GM12875 (cell line): Measurements from ENCODE around the gene MROH9.

ENCODE experiments used
- H3K4me3 ChIP-seq: one replicate; pipeline ENCODE4 v1.5.1; 2011; ENCODE audit warnings: low read depth, low read length, control low read depth
- CTCF ChIP-seq: IDR thresholded peaks from 2 replicates; pipeline ENCODE4 v1.5.1; 2011; ENCODE audit warnings: low read depth, mild to moderate bottlenecking, control low read depth, inconsistent platforms, low read length, moderate library complexity, borderline replicate concordance; ENCODE audit not compliant: insufficient read depth

Gene MROH9

GRCh38 chr1:171103862-171104261 is 168.5 kb downstream of the MROH9 start:
- no peak for TF ChIP-seq CTCF
- H3K4me3 ChIP-seq = no peak overlapping the region

GRCh38 chr1:171107262-171107940 is 172.1 kb downstream of the MROH9 start:
- no peak for TF ChIP-seq CTCF
- H3K4me3 ChIP-seq = no peak overlapping the region

GRCh38 chr1:171107969-171108368 is 172.6 kb downstream of the MROH9 start:
- H3K4me3 ChIP-seq = no peak overlapping the region

GRCh38 chr1:171109966-171110365 is 174.6 kb downstream of the MROH9 start:
- H3K4me3 ChIP-seq = no peak overlapping the region
- no peak for TF ChIP-seq CTCF

More at GRCh38 chr1:171107969-171108368, 172.6 kb downstream of the MROH9 start:
- no peak for TF ChIP-seq CTCF

GRCh38 chr1:171110621-171111326 is 175.4 kb downstream of the MROH9 start:
- no peak overlapping the region for H3K4me3 ChIP-seq
- no peak for TF ChIP-seq CTCF

- no peak for TF ChIP-seq CTCF
- no peak overlapping the region for H3K4me3 ChIP-seq
Measured at GRCh38 chr1:171112119-171112518, 176.8 kb downstream of the MROH9 start.

- no peak overlapping the region for H3K4me3 ChIP-seq
- no peak for TF ChIP-seq CTCF
Measured at GRCh38 chr1:171113382-171113781, 178.0 kb downstream of the MROH9 start.
